A549 (cell line): ENCODE data around the gene S100B. TPM values are rescaled to one million over a fixed set of nuclear protein-coding genes. Genes with fewer than 3 reads are reported as not detected.

ENCODE experiments used
- ATAC-seq, 2 experiments: fragments of 200-7000 bp in 1 of 2; fragments of >200 bp in 1 of 2; cut with Nextera tagmentation in 1 of 2; cut with Tn5 transposase in 1 of 2; 3 replicates each; pipeline versions ENCODE4 v1.8.0 to v1.9.1; 2018 to 2020; ENCODE audit warnings: mild to moderate bottlenecking in 1 of 2, moderate library complexity in 1 of 2
- CTCF ChIA-PET: fragments of 300-600 bp; sonication (Branson Sonifier 250); formaldehyde crosslinking; extraction: SDS; loops from one replicate; lab custom pipeline; 2021; ENCODE audit warnings: antibody characterized with exemption, inconsistent platforms; lab: Yijun Ruan, JAX
- POLR2A ChIA-PET: fragments of 350-600 bp; formaldehyde crosslinking; extraction: SDS; loops from one replicate; lab custom pipeline; 2021; ENCODE audit warnings: antibody characterized with exemption, inconsistent platforms; lab: Yijun Ruan, JAX
- DNase-seq, 2 experiments: peaks; one replicate each; pipeline versions ENCODE4 v3.0.0 to v3.0.0-alpha.2; 2011 to 2016; ENCODE audit warnings: low read depth in 1 of 2, low spot score in 1 of 2
- FAIRE-seq: peaks from 2 replicates; lab custom pipeline; 2011; peaks lifted over from hg19 to GRCh38; lab: Jason Lieb, UNC
- H3K27ac ChIP-seq, 2 experiments: fragments of >200 bp; sonication (Bioruptor Twin); formaldehyde crosslinking; 3 replicates each; pipeline ENCODE4 v1.5.1; 2016 to 2017
- H3K4me1 ChIP-seq: fragments of >200 bp; sonication (Bioruptor Twin); formaldehyde crosslinking; 3 replicates; pipeline ENCODE4 v1.6.1; 2016
- H3K4me2 ChIP-seq: fragments of >200 bp; sonication (Bioruptor Twin); formaldehyde crosslinking; 3 replicates; pipeline ENCODE4 v1.6.1; 2016
- H3K4me3 ChIP-seq: fragments of >200 bp; sonication (Bioruptor Twin); formaldehyde crosslinking; 3 replicates; pipeline ENCODE4 v1.5.1; 2016
- H3K9me3 ChIP-seq: fragments of >200 bp; sonication (Bioruptor Twin); formaldehyde crosslinking; 3 replicates; pipeline ENCODE4 v1.6.1; 2016
- BHLHE40 ChIP-seq: IDR thresholded peaks from 2 replicates; pipeline ENCODE4 v1.6.1; 2012; ENCODE audit warnings: low read depth, low read length, inconsistent platforms
- CBX2 ChIP-seq: fragments of 200-600 bp; sonication (generic); IDR thresholded peaks from 2 replicates; pipeline ENCODE4 v1.6.1; 2016; ENCODE audit warnings: low read depth, mild to moderate bottlenecking, borderline replicate concordance
- FOSL2 ChIP-seq, 2 experiments: fragments of 450-650 bp in 1 of 2; fragments of >200 bp in 1 of 2; sonication (Bioruptor Twin) in 1 of 2; formaldehyde crosslinking; IDR thresholded peaks; 2 replicates each; pipeline versions ENCODE4 v1.5.0 to v1.6.1; 2016 to 2020; ENCODE audit warnings: mild to moderate bottlenecking in 1 of 2, moderate library complexity in 1 of 2
- HOXB13 ChIP-seq: fragments of 250-450 bp; sonication (Bioruptor Pico); IDR thresholded peaks from 2 replicates; pipeline ENCODE4 v1.5.0; 2020; ENCODE audit warnings: low read depth, mild to moderate bottlenecking, moderate library complexity
- HOXB5 ChIP-seq: fragments of 250-450 bp; sonication (Bioruptor Pico); IDR thresholded peaks from 2 replicates; pipeline ENCODE4 v1.5.0; 2020; ENCODE audit warnings: mild to moderate bottlenecking, moderate library complexity
- JUN ChIP-seq, 2 experiments: fragments of >200 bp; sonication (Bioruptor Twin); formaldehyde crosslinking; IDR thresholded peaks; 2 replicates in 1 of 2; 3 replicates in 1 of 2; pipeline ENCODE4 v1.6.1; 2016 to 2017
- MAZ ChIP-seq: fragments of 150-350 bp; IDR thresholded peaks from 2 replicates; pipeline ENCODE4 v1.6.1; 2014; ENCODE audit warnings: antibody characterized with exemption, low read depth, low read length, borderline replicate concordance
- NPAS2 ChIP-seq: fragments of 250-450 bp; sonication (Bioruptor Pico); IDR thresholded peaks from 2 replicates; pipeline ENCODE4 v1.8.0; 2022; ENCODE audit warnings: mild to moderate bottlenecking, moderate library complexity, borderline replicate concordance
- RAD21 ChIP-seq, 2 experiments: fragments of >200 bp in 1 of 2; sonication (Bioruptor Twin) in 1 of 2; formaldehyde crosslinking in 1 of 2; IDR thresholded peaks in 1 of 2; conservative IDR thresholded peaks in 1 of 2; 2 replicates in 1 of 2; 3 replicates in 1 of 2; pipeline ENCODE4 v1.6.1; 2012 to 2018; ENCODE audit warnings: inconsistent platforms in 1 of 2
- RCOR1 ChIP-seq: fragments of 150-350 bp; IDR thresholded peaks from 2 replicates; pipeline ENCODE4 v1.6.1; 2014; ENCODE audit warnings: antibody characterized with exemption, low read length, low read depth
- RFX5 ChIP-seq: fragments of 450-650 bp; IDR thresholded peaks from 2 replicates; pipeline ENCODE4 v1.7.1; 2014; ENCODE audit warnings: antibody characterized with exemption, mild to moderate bottlenecking, moderate library complexity
- SMC3 ChIP-seq: fragments of >200 bp; sonication (Bioruptor Twin); formaldehyde crosslinking; IDR thresholded peaks from 3 replicates; pipeline ENCODE4 v1.6.1; 2018; ENCODE audit warnings: inconsistent platforms
- SREBF2 ChIP-seq: fragments of 450-650 bp; IDR thresholded peaks from 2 replicates; pipeline ENCODE4 v1.6.1; 2014; ENCODE audit warnings: mild to moderate bottlenecking, moderate library complexity
- TFCP2L1 ChIP-seq: fragments of 250-450 bp; sonication (Bioruptor Pico); IDR thresholded peaks from 2 replicates; pipeline ENCODE4 v1.5.0; 2021; ENCODE audit warnings: mild to moderate bottlenecking
- TP53 ChIP-seq: fragments of 250-450 bp; sonication (Bioruptor Pico); IDR thresholded peaks from 2 replicates; pipeline ENCODE4 v1.5.0; 2021; ENCODE audit warnings: mild to moderate bottlenecking, moderate library complexity
- ZFP36 ChIP-seq: fragments of 450-650 bp; IDR thresholded peaks from 2 replicates; pipeline ENCODE4 v1.6.1; 2014; ENCODE audit warnings: borderline replicate concordance; ENCODE audit not compliant: partially characterized antibody
- ZNF302 ChIP-seq: fragments of 250-450 bp; sonication (Bioruptor Pico); IDR thresholded peaks from 2 replicates; pipeline ENCODE4 v1.9.0; 2021; ENCODE audit warnings: inconsistent platforms, mild to moderate bottlenecking, moderate library complexity
- WGBS: methylation state at CpG from one replicate; pipeline ENCODE4 v1.1.6; 2017; ENCODE audit errors: missing lambda C conversion rate; 5-methylcytosine and 5-hydroxymethylcytosine counted together
- polyA plus RNA-seq, 4 experiments: library from polyadenylated mRNA; depleted of rRNA in 3 of 4; stranded (reverse); fragments of >200 nt; fragmentation: RNase III in 1 of 4; extraction: RNeasy Plus Mini Kit Qiagen cat#74134 plus additional on column Dnase treatment in 1 of 4; gene quantifications; 2 replicates in 3 of 4; 3 replicates in 1 of 4; pipeline ENCODE4 v1.2.3, GENCODE V29; 2011 to 2017
- TF ChIP-seq, protein P1 (sequence below): fragments of >200 bp; sonication (Bioruptor Twin); formaldehyde crosslinking; IDR thresholded peaks from 3 replicates; pipeline ENCODE4 v1.5.1; 2016
- TF ChIP-seq, protein P2 (sequence below): fragments of >200 bp; sonication (Bioruptor Twin); formaldehyde crosslinking; IDR thresholded peaks from 2 replicates; pipeline ENCODE4 v1.6.1; 2016

S100B gene
- polyA plus RNA-seq, 2 of the 4 experiments (the other 2 are of a cell fraction): not detected

DNA sequence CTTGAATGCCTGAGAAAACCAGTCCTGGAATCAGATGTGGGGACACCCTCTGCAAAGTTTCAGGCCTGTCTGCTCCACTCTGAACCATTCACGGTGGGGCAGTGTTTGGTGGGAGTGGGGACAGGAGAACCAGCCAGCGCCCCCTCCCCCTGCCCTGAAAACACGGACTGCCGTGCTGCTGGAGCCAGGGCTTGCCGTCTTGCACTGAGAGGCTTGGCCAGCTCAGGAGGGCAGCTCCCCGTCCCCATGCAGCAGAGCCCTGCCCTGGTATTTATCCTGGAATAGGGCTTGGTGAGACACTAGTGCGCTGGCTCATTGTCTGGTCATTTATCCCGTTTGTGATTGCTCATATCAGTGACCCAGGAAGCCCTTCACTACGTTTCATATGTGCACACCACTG is 3.9 kb downstream of the S100B start (continued):
- TF ChIP-seq ZNF302 (no peak), MAZ (no peak), ZFP36 (no peak), NPAS2 (no peak), RCOR1 (no peak)
- TF ChIP-seq, all 56 proteins: peak for 0

DNA sequence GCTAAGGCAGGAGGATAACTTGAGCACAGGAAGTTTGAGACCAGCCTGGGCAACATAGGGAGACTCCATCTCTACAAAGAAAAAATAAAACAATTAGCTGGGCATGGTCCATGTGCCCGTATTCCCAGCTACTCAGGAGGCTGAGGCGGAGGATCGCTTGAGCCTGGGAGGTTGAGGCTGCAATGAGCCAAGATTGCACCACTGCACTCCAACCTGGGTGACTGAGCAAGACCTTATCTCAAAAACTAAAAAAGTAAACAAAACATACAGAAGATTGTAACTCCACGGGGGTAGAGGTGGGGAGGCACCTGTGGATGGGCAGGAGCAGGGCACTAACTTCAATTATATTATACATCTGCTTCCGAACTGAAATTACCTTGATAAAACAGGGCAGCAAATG is 4.6 kb downstream of the S100B start:
- CTCF ChIA-PET: no interaction called here
- H3K4me2 ChIP-seq: no peak overlapping the region
- no peak overlapping the region for H3K4me3 ChIP-seq
- DNase-seq: no peak
- POLR2A ChIA-PET: no interaction called here
- no peaks in the 10 kb centered on the region for H3K4me1 ChIP-seq
- FAIRE-seq: no peak
- H3K9me3 ChIP-seq: no peaks in the 10 kb centered on the region
- 75% methylated on average over 5 of the region's 5 CpGs for WGBS
- no peak overlapping the region for H3K27ac ChIP-seq
- ATAC-seq: no peak
- TF ChIP-seq, protein P1, sequence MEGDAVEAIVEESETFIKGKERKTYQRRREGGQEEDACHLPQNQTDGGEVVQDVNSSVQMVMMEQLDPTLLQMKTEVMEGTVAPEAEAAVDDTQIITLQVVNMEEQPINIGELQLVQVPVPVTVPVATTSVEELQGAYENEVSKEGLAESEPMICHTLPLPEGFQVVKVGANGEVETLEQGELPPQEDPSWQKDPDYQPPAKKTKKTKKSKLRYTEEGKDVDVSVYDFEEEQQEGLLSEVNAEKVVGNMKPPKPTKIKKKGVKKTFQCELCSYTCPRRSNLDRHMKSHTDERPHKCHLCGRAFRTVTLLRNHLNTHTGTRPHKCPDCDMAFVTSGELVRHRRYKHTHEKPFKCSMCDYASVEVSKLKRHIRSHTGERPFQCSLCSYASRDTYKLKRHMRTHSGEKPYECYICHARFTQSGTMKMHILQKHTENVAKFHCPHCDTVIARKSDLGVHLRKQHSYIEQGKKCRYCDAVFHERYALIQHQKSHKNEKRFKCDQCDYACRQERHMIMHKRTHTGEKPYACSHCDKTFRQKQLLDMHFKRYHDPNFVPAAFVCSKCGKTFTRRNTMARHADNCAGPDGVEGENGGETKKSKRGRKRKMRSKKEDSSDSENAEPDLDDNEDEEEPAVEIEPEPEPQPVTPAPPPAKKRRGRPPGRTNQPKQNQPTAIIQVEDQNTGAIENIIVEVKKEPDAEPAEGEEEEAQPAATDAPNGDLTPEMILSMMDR: no peak
- TF ChIP-seq RAD21 (conservative IDR thresholded peaks at IDR 0.05 in 1 of 2, IDR thresholded peaks at IDR 0.05 in 1 of 2) (no peak), NPAS2 (no peak), JUN (IDR thresholded peaks at IDR 0.05) (no peak), RFX5 (no peak)
- TF ChIP-seq, all 56 proteins: peak for 0

DNA sequence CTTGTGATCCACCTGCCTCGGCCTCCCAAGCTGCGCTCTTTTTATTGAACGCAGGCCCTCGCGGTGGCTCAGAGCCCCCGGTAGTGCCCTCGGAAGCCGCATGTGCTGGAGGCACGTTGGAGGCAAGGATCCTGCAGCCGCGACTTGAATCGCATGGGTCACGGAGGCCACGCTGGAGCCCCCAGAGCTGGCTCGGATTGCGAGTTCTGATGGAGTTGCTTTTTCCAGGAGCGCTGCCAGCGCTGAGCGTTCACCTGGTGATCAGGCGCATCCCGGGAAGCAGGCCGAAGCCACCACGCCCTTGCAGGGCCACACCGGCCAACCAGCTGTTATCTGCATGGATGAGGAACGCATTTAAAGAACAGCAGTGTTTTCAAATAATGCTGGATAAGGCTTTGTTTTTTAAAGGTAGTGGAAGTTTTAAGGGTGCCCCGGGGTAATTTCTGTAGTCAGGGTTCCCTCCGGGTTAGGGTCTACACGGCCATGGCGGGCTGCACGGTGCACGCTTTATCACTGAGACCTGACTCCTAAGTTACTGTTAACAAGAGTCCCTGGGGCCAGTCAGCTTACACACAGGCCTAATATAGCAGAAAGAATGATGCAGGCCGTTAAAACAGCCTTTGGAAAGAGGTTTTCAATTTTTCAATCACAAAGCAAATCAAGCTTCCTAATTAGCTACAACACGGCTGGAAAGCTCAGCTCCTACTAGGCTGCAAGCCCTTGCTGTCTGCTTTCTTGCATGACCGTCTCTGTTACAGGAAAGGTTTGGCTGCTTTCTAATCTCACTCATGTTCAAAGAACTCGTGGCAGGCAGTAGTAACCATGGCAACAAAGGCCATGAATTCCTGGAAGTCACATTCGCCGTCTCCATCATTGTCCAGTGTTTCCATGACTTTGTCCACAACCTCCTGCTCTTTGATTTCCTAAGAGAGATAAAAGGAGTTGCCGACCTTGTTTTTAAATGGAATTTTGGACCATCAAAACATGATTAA is 6.0 kb downstream of the S100B start:
- CTCF ChIA-PET: interaction anchor here (0.6 kb wide), 2 partner anchors 12 to 72 kb away, joined by 3 read pairs; no protein-coding TSS in a partner anchor
- H3K4me1 ChIP-seq: no peaks in the 10 kb centered on the region
- no peak for TF ChIP-seq TFCP2L1 (CRISPR knock-in tag)
- TF ChIP-seq, protein P2, sequence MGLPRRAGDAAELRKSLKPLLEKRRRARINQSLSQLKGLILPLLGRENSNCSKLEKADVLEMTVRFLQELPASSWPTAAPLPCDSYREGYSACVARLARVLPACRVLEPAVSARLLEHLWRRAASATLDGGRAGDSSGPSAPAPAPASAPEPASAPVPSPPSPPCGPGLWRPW: no peak
- TF ChIP-seq TP53: no peak
- no peak for TF ChIP-seq BHLHE40
- TF ChIP-seq SMC3: no peak
- TF ChIP-seq HOXB13 (CRISPR knock-in tag): no peak
- no peak for TF ChIP-seq SREBF2
- TF ChIP-seq HOXB5 (CRISPR knock-in tag): no peak
- no peak for TF ChIP-seq CBX2
- no peak for TF ChIP-seq FOSL2 (IDR thresholded peaks at IDR 0.05)
- no peak for TF ChIP-seq FOSL2 (CRISPR knock-in tag; IDR thresholded peaks at IDR 0.05)
- H3K9me3 ChIP-seq: no peaks in the 10 kb centered on the region
- FAIRE-seq (no peak), ATAC-seq (no peak), DNase-seq (peak in 1 of 2 experiments; percentile 10)
- H3K4me3 ChIP-seq: no peak overlapping the region
- no peak overlapping the region for H3K27ac ChIP-seq
- WGBS: 80% methylated on average over 31 of the region's 38 CpGs
- POLR2A ChIA-PET: no interaction called here
- no peak overlapping the region for H3K4me2 ChIP-seq
